GM23338 (cell line): Measurements from ENCODE around the gene PCLO. TPM values are rescaled to one million over a fixed set of nuclear protein-coding genes. Genes with fewer than 3 reads are reported as not detected.

ENCODE experiments used
- ATAC-seq: fragments of 200-7000 bp; cut with Tn5 transposase; 3 replicates; pipeline ENCODE4 v1.9.1; 2020
- DNase-seq: peaks from one replicate; pipeline ENCODE4 v3.0.0-alpha.2; 2015; ENCODE audit warnings: low spot score
- H2AFZ ChIP-seq: fragments of 200-600 bp; sonication (generic); 2 replicates; pipeline ENCODE4 v1.8.0; 2016; ENCODE audit warnings: antibody characterized with exemption, mild to moderate bottlenecking, moderate library complexity
- H3F3A ChIP-seq: fragments of 200-600 bp; sonication (generic); replicated peaks from 2 replicates; pipeline ENCODE4 v1.8.0; 2017; ENCODE audit warnings: antibody characterized with exemption, mixed run types, low read depth
- H3K27ac ChIP-seq: fragments of 200-600 bp; sonication (generic); 2 replicates; pipeline ENCODE4 v1.6.1; 2016; ENCODE audit warnings: low read depth
- H3K27me3 ChIP-seq: fragments of 200-600 bp; sonication (generic); 2 replicates; pipeline ENCODE4 v1.8.0; 2016; ENCODE audit warnings: mild to moderate bottlenecking, mixed run types, moderate library complexity; ENCODE audit not compliant: insufficient read depth
- H3K36me3 ChIP-seq: fragments of 200-600 bp; sonication (generic); 2 replicates; pipeline ENCODE4 v1.8.0; 2016; ENCODE audit warnings: mild to moderate bottlenecking; ENCODE audit not compliant: insufficient read depth
- H3K4me1 ChIP-seq: fragments of 200-600 bp; sonication (generic); 2 replicates; pipeline ENCODE4 v1.8.0; 2016; ENCODE audit warnings: mild to moderate bottlenecking, moderate library complexity; ENCODE audit not compliant: insufficient read depth
- H3K4me2 ChIP-seq: fragments of 200-600 bp; sonication (generic); 2 replicates; pipeline ENCODE4 v1.7.1; 2017; ENCODE audit warnings: mixed run types
- H3K4me3 ChIP-seq: fragments of 200-600 bp; sonication (generic); 2 replicates; pipeline ENCODE4 v1.6.1; 2016; ENCODE audit warnings: mixed run types
- H3K79me2 ChIP-seq: fragments of 200-600 bp; sonication (generic); replicated peaks from 2 replicates; pipeline ENCODE4 v1.8.0; 2017; ENCODE audit warnings: mild to moderate bottlenecking; ENCODE audit not compliant: insufficient read depth
- H3K9me2 ChIP-seq: fragments of 200-600 bp; sonication (generic); 2 replicates; pipeline ENCODE4 v1.8.0; 2017; ENCODE audit not compliant: insufficient read depth
- H4K20me1 ChIP-seq: fragments of 200-600 bp; sonication (generic); replicated peaks from 2 replicates; pipeline ENCODE4 v1.8.0; 2017; ENCODE audit warnings: mild to moderate bottlenecking; ENCODE audit not compliant: insufficient read depth
- H3K27ac Mint-ChIP-seq: 2 replicates; pipeline ENCODE4 v1.8.0; 2020; ENCODE audit warnings: inconsistent platforms, mild to moderate bottlenecking, moderate library complexity, mixed read lengths
- H3K27me3 Mint-ChIP-seq: 3 replicates; pipeline ENCODE4 v1.8.0; 2022; ENCODE audit warnings: low read depth, mild to moderate bottlenecking, moderate library complexity, mixed read lengths, inconsistent platforms; ENCODE audit not compliant: insufficient read depth, poor library complexity
- H3K36me3 Mint-ChIP-seq: 3 replicates; pipeline ENCODE4 v1.8.0; 2021; ENCODE audit warnings: low read depth, mild to moderate bottlenecking, inconsistent platforms, moderate library complexity, mixed read lengths
- H3K4me1 Mint-ChIP-seq: 3 replicates; pipeline ENCODE4 v1.8.0; 2020; ENCODE audit warnings: mild to moderate bottlenecking, inconsistent platforms, mixed read lengths
- H3K4me3 Mint-ChIP-seq: 3 replicates; pipeline ENCODE4 v1.8.0; 2021; ENCODE audit warnings: moderate library complexity, mild to moderate bottlenecking, inconsistent platforms, mixed read lengths
- H3K9me3 Mint-ChIP-seq: 3 replicates; pipeline ENCODE4 v1.8.0; 2020; ENCODE audit warnings: moderate library complexity, mild to moderate bottlenecking, inconsistent platforms, mixed read lengths
- CREB1 ChIP-seq: fragments of 250-450 bp; sonication (Bioruptor Pico); IDR thresholded peaks from 2 replicates; pipeline ENCODE4 v1.5.0; 2020; ENCODE audit warnings: low read depth, mild to moderate bottlenecking, moderate library complexity
- CTCF ChIP-seq, 2 experiments: fragments of 200-600 bp in 1 of 2; sonication (generic) in 1 of 2; conservative IDR thresholded peaks; 2 replicates each; pipeline versions ENCODE4 v1.5.1 to v1.6.1; 2016 to 2017; ENCODE audit warnings: antibody characterized with exemption in 2 of 2, low read depth in 2 of 2, mild to moderate bottlenecking in 2 of 2, moderate library complexity in 1 of 2
- ETS1 ChIP-seq: IDR thresholded peaks from 2 replicates; pipeline ENCODE4 v1.6.1; 2016; ENCODE audit warnings: antibody characterized with exemption
- EZH2 ChIP-seq: fragments of 200-600 bp; sonication (generic); IDR thresholded peaks from one replicate; pipeline ENCODE4 v1.8.0; 2017; ENCODE audit warnings: antibody characterized with exemption, mild to moderate bottlenecking, low read depth; ENCODE audit not compliant: unreplicated experiment
- EZH2phosphoT487 ChIP-seq: fragments of 200-600 bp; sonication (generic); IDR thresholded peaks from one replicate; pipeline ENCODE4 v1.8.1; 2018; ENCODE audit warnings: antibody characterized with exemption; ENCODE audit not compliant: unreplicated experiment
- JUNB ChIP-seq: IDR thresholded peaks from one replicate; pipeline ENCODE4 v1.6.1; 2016; ENCODE audit warnings: antibody characterized with exemption; ENCODE audit not compliant: unreplicated experiment
- NANOG ChIP-seq: IDR thresholded peaks from 2 replicates; pipeline ENCODE4 v1.6.1; 2016; ENCODE audit warnings: antibody characterized with exemption, borderline replicate concordance
- POLR2AphosphoS5 ChIP-seq: IDR thresholded peaks from 2 replicates; pipeline ENCODE4 v1.6.1; 2016; ENCODE audit warnings: antibody characterized with exemption, low read depth
- REST ChIP-seq: IDR thresholded peaks from one replicate; pipeline ENCODE4 v1.6.1; 2018; ENCODE audit warnings: antibody characterized with exemption; ENCODE audit not compliant: unreplicated experiment
- STAT1 ChIP-seq: IDR thresholded peaks from one replicate; pipeline ENCODE4 v1.6.1; 2016; ENCODE audit warnings: antibody characterized with exemption; ENCODE audit not compliant: unreplicated experiment
- ZNF331 ChIP-seq: fragments of 250-450 bp; sonication (Bioruptor Pico); IDR thresholded peaks from 2 replicates; pipeline ENCODE4 v1.5.0; 2020; ENCODE audit warnings: low read depth, mild to moderate bottlenecking, moderate library complexity
- ZNF462 ChIP-seq: fragments of 250-450 bp; sonication (Bioruptor Pico); IDR thresholded peaks from 2 replicates; pipeline ENCODE4 v1.5.0; 2020; ENCODE audit warnings: mild to moderate bottlenecking, moderate library complexity
- polyA plus RNA-seq: library from polyadenylated mRNA; unstranded; fragments of >200 nt; fragmentation: Nextera tagmentation; extraction: Ambion mirVana; gene quantifications from 2 replicates; pipeline ENCODE4 v1.2.1, GENCODE V29; 2016
- total RNA-seq: library from RNA; depleted of rRNA; stranded (reverse); fragments of >200 nt; shearing (Covaris generic); gene quantifications from 2 replicates; pipeline ENCODE4 v1.2.3, GENCODE V29; 2014

PCLO gene
- total and polyA plus RNA-seq, 2 experiments from 2014 or later: 7.4 to 9.1 TPM

- no peak for TF ChIP-seq REST
- TF ChIP-seq NANOG: no peak
- no peak for TF ChIP-seq POLR2AphosphoS5
- no peak for TF ChIP-seq ZNF331 (CRISPR knock-in tag)
- TF ChIP-seq ETS1: no peak
- TF ChIP-seq CREB1 (CRISPR knock-in tag): no peak
- no peak for TF ChIP-seq CTCF (conservative IDR thresholded peaks at IDR 0.05; ENCODE audit: low read depth in 2 of 2)
Measured at GRCh38 chr7:82959528-82959927, 203.2 kb downstream of the PCLO start (continued).

GRCh38 chr7:82957521-82957920 is 205.2 kb downstream of the PCLO start:
- no peaks in the 10 kb centered on the region for H3K36me3 Mint-ChIP-seq
- Histone ChIP-seq H3K4me3 (no peak overlapping the region), H3K36me3 (0 out of 2 replicates have a peak, but pooled peaks cover 3% of the 10 kb centered on the region), H3K4me2 (no peak overlapping the region), H4K20me1 (no peaks in the 10 kb centered on the region), H3K27ac (no peak overlapping the region), H2AFZ (no peak overlapping the region), H3F3A (no peaks in the 10 kb centered on the region), H3K79me2 (no peaks in the 10 kb centered on the region), H3K27me3 (no peaks in the 10 kb centered on the region), H3K9me2 (peaks cover 16% of the 10 kb centered on the region; the same call in 1 of the 2 replicates), H3K4me1 (no peaks in the 10 kb centered on the region)
- ATAC-seq (no peak), DNase-seq (no peak)
- H3K9me3 Mint-ChIP-seq: no peaks in the 10 kb centered on the region
- TF ChIP-seq ETS1: no peak
- no peak for TF ChIP-seq EZH2phosphoT487
- TF ChIP-seq JUNB: no peak
- TF ChIP-seq POLR2AphosphoS5: no peak
- no peak for TF ChIP-seq STAT1
- TF ChIP-seq NANOG: no peak
- no peak for TF ChIP-seq ZNF331 (CRISPR knock-in tag)
- TF ChIP-seq EZH2: no peak
- TF ChIP-seq ZNF462 (CRISPR knock-in tag): no peak
- peaks cover 2% of the 10 kb centered on the region for H3K27me3 Mint-ChIP-seq
- no peaks in the 10 kb centered on the region for H3K4me1 Mint-ChIP-seq
- no peak overlapping the region for H3K27ac Mint-ChIP-seq
- no peak overlapping the region for H3K4me3 Mint-ChIP-seq
